AG09319 (cell line): ENCODE data around the gene CCDC91.
A peak's percentile ranks its signal among the peaks of the same experiment; 100 is the strongest.

Experiments used
- DNase-seq: peaks from one replicate; pipeline ENCODE4 v3.0.0-alpha.2; 2010; ENCODE audit warnings: low read depth; ENCODE audit errors: extremely low read depth
- TF ChIP-seq, protein P1 (sequence below): IDR thresholded peaks from 2 replicates; pipeline ENCODE4 v1.5.1; 2011; ENCODE audit warnings: low read depth, mild to moderate bottlenecking, inconsistent platforms, low read length, moderate library complexity

Gene CCDC91

DNA sequence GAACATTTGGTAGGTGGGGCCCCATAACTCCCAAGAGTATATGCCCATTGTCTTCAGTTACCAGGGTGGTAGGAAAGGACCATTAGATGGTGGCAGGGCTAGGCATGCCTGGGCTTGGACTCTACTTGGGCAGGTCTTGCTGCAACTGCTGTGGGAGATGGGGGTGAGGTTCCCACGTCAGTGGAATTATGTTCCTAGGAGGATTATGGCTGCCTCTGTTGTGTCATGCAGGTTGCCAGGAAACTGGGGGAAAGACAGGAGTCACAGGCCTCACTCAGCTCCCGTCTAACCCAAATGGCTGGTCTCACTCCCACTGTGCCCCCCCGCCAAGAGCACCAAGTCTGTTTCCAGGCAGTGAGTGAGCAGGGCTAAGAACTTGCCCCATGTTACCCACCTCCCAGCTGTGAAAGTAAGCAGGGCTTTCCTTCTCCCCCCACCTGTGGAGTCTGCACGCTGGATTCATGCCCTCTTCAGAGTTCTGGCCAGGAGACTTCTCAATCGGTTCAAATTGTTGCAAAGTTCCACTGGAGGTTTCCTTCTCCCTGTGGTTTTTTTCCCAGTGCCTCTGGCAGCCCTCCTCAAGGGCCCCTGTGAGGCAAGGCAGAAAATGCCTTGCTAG lies 337.5 kb downstream of the CCDC91 start:
- TF ChIP-seq, protein P1, sequence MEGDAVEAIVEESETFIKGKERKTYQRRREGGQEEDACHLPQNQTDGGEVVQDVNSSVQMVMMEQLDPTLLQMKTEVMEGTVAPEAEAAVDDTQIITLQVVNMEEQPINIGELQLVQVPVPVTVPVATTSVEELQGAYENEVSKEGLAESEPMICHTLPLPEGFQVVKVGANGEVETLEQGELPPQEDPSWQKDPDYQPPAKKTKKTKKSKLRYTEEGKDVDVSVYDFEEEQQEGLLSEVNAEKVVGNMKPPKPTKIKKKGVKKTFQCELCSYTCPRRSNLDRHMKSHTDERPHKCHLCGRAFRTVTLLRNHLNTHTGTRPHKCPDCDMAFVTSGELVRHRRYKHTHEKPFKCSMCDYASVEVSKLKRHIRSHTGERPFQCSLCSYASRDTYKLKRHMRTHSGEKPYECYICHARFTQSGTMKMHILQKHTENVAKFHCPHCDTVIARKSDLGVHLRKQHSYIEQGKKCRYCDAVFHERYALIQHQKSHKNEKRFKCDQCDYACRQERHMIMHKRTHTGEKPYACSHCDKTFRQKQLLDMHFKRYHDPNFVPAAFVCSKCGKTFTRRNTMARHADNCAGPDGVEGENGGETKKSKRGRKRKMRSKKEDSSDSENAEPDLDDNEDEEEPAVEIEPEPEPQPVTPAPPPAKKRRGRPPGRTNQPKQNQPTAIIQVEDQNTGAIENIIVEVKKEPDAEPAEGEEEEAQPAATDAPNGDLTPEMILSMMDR: no peak

DNA sequence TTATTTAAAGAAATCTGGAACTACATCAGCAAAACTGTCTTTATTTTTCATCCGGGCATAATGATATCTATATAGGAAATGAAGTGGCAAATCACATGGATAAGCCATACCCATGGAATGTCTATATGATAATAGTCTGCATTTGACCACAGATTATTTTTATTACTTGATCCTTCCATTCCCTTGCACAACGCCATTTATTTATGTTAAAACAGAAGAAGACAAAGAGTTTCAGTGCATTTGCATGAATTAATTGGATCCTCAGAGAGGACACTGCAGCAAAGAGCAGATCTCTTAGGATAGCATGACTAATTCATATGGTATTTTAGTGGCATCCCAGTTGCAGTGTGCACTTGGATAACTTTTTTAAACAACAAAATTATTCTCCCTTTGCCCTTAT lies 345.0 kb downstream of the CCDC91 start:
- DNase-seq: no peak
- TF ChIP-seq, protein P1: no peak

More for the DNA sequence above, 337.5 kb downstream of the CCDC91 start:
- DNase-seq: no peak

DNA sequence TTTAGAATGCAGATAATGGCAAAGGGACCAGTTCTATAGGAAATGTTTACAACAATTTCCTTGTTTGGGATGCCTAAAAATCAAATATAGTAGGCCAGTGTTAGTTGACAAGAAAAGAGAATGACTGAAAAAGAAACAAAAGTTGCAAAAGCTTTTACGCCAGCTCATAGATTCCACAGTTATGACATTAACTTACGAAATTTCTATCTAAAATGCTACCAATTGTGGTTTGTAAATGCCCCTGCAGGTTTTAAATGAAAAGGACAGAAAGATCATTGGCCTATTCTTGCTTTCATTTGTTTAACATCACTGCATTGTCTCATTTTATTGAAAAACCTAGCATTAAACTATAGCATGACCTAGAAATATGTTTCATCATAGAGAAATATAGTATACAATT lies 345.8 kb downstream of the CCDC91 start:
- DNase-seq: peak; percentile 42
- TF ChIP-seq, protein P1: peak; percentile 12

DNA sequence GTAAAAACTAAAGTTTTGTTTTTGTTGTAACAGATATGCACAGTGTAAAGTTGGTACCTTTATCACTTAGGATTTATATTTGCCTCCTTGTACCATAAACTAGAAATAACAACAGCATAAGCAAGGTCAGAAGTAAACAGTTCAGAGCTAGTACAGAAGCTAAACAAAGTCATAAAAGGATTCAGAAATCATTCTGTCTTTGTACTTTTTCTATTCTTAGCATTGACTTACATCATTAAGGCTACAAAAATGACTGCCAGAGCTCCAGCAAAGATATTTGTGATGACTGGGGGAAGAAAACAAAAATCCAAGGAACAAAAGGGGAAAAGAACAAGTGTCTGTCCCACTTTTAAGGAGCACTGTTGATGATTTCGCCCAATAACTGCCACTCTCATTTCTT lies 347.2 kb downstream of the CCDC91 start:
- no peak for DNase-seq
- TF ChIP-seq, protein P1: no peak

DNA sequence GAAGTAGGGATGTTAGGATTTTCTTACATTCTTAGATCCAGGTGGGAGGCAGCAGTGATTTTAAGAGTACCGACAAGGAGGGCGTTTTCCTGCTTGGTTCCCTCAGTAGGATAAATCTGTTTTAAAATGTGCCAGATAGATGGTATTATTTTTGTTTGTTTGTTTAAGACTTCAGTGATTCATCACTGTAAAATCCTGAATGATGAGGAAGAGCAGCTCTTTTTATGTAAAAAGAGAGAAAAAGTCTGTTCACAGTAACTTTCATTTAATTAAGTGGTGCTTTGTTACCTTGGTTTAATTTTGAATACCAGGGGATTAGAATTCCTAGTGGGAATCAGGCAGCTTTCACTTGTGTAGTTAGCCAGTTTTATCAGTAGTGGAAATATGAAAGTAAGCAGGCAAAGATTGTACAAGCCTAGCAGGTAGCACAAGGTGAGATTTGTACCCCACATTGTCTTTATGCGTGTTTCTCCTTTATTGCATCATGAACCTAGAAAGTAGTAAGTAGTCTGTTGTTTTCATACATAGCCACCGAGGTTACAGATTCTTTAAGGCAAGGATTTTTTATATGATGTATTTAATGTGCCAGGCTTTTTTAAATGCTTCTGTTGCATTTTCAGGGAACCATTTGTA lies 349.6 kb downstream of the CCDC91 start:
- TF ChIP-seq, protein P1: no peak
- no peak for DNase-seq

DNA sequence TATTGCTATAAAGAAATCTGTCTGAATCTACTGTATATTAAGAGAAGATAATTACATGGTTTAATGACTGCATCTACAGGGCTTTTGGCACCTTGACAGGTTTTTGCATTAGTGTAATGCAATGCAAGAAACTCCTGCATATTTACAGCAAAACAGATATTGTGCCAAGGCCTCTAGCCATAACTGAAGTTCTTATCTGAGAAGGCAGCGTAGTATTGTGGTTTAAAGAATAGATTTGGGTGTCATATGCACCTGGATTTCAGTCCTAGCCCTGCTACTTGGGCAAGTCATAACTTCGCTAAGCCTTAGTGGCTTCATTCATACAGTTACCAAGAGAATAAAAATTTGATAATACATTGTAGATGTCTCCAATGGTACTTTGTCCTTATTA lies 350.1 kb downstream of the CCDC91 start:
- TF ChIP-seq, protein P1: no peak
- DNase-seq: no peak

DNA sequence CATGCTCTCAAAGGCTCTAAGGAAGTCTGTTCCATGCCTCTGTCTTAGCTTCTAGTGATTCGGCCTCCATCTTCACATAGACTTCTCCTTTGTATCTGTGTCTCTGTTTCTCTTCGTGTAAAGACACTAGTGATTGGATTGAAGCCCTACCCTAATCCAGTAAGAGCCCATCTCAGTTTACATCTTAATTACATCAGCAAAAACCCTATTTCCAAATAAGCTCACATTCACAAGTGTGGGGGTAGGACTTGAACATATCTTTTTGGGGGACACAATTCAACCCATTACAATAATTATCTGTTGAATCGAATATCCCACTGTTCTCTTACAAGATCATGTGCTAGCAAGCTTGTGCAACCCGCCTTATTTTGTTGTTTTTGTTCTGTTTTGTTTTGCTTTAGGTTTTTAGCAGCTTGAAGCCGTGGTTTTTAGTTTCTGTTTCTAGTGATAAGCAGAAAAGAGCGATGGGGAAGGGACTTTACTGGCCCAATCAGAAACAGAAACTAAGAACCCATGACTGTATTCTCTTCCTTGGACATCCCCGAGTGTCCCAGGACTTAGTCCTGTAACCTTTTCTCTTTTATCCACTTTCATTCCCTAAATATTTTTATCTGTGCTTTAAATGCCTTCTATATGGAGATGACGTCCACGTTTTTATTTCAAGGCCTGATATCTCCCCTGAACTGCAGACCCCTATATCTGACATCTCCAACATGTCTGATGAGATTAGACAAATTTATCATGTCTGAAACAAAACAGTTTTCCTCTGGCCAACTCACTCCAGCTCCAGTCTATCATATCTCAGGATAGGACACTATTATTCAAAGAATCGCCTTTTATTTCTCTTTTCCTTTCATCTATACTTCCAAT lies 353.0 kb downstream of the CCDC91 start:
- no peak for DNase-seq
- TF ChIP-seq, protein P1: no peak
